ENCODE results near the gene MAD1L1. TPM values are rescaled to one million over a fixed set of nuclear protein-coding genes. Genes with fewer than 3 reads are reported as not detected.

MAD1L1 gene
- total and polyA plus RNA-seq, 8 donors, result 12.8 to 469 (median 27.3) TPM

GRCh38 chr7:1798191-1798590, 434.6 kb downstream of the MAD1L1 start:
- Histone ChIP-seq H3K27me3 (peaks cover 0 to 13% (median 0%) of the 10 kb centered on the region in 3 donors), H3K36me3 (no peaks in the 10 kb centered on the region), H3K4me1 (no peaks in the 10 kb centered on the region), H3K4me3 (no peak overlapping the region), H3K9me3 (peaks cover 0 to 44% (median 42%) of the 10 kb centered on the region in 4 donors), H3K27ac (no peak overlapping the region)
- TF ChIP-seq, protein P1, sequence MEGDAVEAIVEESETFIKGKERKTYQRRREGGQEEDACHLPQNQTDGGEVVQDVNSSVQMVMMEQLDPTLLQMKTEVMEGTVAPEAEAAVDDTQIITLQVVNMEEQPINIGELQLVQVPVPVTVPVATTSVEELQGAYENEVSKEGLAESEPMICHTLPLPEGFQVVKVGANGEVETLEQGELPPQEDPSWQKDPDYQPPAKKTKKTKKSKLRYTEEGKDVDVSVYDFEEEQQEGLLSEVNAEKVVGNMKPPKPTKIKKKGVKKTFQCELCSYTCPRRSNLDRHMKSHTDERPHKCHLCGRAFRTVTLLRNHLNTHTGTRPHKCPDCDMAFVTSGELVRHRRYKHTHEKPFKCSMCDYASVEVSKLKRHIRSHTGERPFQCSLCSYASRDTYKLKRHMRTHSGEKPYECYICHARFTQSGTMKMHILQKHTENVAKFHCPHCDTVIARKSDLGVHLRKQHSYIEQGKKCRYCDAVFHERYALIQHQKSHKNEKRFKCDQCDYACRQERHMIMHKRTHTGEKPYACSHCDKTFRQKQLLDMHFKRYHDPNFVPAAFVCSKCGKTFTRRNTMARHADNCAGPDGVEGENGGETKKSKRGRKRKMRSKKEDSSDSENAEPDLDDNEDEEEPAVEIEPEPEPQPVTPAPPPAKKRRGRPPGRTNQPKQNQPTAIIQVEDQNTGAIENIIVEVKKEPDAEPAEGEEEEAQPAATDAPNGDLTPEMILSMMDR (IDR thresholded peaks at IDR 0.05), result no peak
- TF ChIP-seq EP300 (IDR thresholded peaks at IDR 0.05) (no peak), POLR2AphosphoS5 (IDR thresholded peaks at IDR 0.05) (no peak), POLR2A (IDR thresholded peaks at IDR 0.05) (no peak)
- intact Hi-C loops (cut with DNase I; ENCODE audit: low total_unique reads), result no loop called here
- WGBS, 5 donors, result 68 to 79% (median 71%) methylated on average over 3 of the region's 3 CpGs
- no peak for DNase-seq

DNA sequence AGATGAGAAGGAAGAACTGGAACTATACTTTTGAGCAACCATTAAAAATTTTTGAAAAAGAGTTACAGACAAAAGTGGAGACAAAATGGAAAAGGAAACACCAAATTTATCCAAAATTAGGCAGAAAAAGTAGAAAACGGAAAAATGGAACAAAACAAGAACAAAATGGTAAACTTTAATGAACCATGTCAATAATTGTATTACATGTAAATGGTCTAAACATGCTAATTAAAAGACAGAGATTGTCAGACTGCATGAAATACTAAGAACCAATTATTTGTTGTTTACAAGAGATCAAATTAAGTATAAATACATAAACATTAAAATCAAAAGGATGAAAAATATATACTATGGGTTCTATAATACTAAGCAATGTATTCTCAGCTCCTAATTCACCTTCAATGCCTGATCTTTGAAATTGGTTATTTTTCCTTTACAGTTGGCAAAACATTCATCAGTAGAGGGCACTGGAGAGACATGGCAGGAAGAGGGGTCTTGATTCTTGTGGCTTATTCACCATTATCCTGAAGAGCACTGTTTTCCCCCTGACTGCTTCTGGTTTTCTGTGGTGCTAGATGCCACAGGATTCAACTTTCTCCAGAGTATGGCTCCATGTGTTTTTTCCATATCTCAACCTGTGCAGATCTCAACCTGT, 437.7 kb downstream of the MAD1L1 start:
- WGBS, 5 donors, result 14 to 32% (median 22%) methylated on average over 1 of the region's 1 CpG
- Histone ChIP-seq H3K4me1 (no peaks in the 10 kb centered on the region), H3K27ac (no peak overlapping the region), H3K9me3 (peaks cover 0 to 51% (median 44%) of the 10 kb centered on the region in 4 donors), H3K4me3 (no peak overlapping the region), H3K36me3 (no peaks in the 10 kb centered on the region), H3K27me3 (peaks cover 0 to 13% (median 0%) of the 10 kb centered on the region in 3 donors)
- intact Hi-C loops (cut with DNase I; ENCODE audit: low total_unique reads), result no loop called here
- TF ChIP-seq EP300 (IDR thresholded peaks at IDR 0.05) (no peak), POLR2A (IDR thresholded peaks at IDR 0.05) (no peak), POLR2AphosphoS5 (IDR thresholded peaks at IDR 0.05) (no peak)
- TF ChIP-seq, protein P1 (IDR thresholded peaks at IDR 0.05), result no peak
- no peak for DNase-seq

DNA sequence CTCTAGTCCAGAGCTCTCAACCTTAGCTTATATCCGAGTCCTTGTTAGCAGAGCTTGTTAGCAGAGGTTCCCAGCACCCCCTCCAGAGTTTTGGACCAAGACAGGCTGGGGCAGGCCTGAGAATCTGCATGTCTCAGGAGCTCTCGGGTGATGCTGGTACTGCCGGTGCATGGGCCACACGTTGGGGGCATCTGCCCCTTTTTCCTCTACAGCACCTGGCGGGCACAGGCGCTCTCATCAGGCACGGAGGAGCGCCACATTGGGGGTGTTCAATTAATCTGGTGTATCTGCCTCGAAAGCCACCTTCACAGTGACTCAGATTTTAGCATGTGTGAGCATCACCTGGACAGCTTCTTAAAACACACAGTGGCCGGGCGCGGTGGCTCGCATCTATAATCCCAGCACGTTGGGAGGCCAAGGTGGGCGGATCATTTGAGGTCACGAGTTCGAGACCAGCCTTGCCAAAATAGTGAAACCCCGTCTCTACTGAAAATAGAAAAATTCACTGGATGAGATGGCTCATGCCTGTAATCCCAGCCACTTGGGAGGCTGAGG, 445.0 kb downstream of the MAD1L1 start:
- DNase-seq, result peak in 1 of 2 donors; percentile 19
- Histone ChIP-seq H3K9me3 (peaks cover 0 to 27% (median 21%) of the 10 kb centered on the region in 4 donors), H3K27me3 (peaks cover 0 to 21% (median 12%) of the 10 kb centered on the region in 3 donors), H3K36me3 (no peaks in the 10 kb centered on the region), H3K4me1 (no peaks in the 10 kb centered on the region), H3K27ac (no peak overlapping the region), H3K4me3 (no peak overlapping the region)
- TF ChIP-seq POLR2A (IDR thresholded peaks at IDR 0.05), result no peak
- no peak for TF ChIP-seq EP300 (IDR thresholded peaks at IDR 0.05)
- TF ChIP-seq, protein P1 (IDR thresholded peaks at IDR 0.05), result no peak
- TF ChIP-seq POLR2AphosphoS5 (IDR thresholded peaks at IDR 0.05), result no peak
- 88 to 92% (median 91%) methylated on average over 13 to 18 of the region's 18 CpGs for WGBS, 5 donors
- intact Hi-C loops (cut with DNase I; ENCODE audit: low total_unique reads), result no loop called here

DNA sequence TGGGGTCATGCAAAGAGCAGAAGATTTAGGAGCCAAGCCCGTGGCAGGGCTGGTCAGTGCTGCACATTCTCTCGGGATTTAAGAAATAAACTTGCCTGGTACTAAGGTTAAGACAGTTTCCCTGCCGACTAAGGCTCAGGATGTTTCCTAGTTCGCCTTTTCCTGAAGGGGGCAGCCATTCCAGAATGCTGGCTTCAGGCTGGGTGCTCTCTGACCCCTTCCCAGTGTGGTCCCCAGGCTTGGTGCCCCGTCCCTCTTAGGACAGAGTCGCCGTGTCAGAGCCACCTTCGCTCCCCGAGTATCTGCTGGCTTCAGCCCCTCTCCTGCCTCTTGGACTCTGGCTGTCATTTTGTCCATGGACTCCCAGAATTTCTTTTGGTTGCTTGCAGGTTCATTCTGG, 445.5 kb downstream of the MAD1L1 start:
- intact Hi-C loops (cut with DNase I; ENCODE audit: low total_unique reads), result no loop called here

More for the DNA sequence above, 445.5 kb downstream of the MAD1L1 start:
- peak in 1 of 2 donors; percentile 2 for DNase-seq
- no peak overlapping the region for H3K27ac ChIP-seq
- TF ChIP-seq, protein P1 (IDR thresholded peaks at IDR 0.05), result no peak
- TF ChIP-seq EP300 (IDR thresholded peaks at IDR 0.05) (no peak), POLR2AphosphoS5 (IDR thresholded peaks at IDR 0.05) (no peak), POLR2A (IDR thresholded peaks at IDR 0.05) (no peak)
- no peaks in the 10 kb centered on the region for H3K36me3 ChIP-seq
- H3K27me3 ChIP-seq, result peaks cover 0 to 21% (median 12%) of the 10 kb centered on the region in 3 donors
- H3K4me3 ChIP-seq, result no peak overlapping the region
- H3K9me3 ChIP-seq, result peaks cover 0 to 23% (median 16%) of the 10 kb centered on the region in 4 donors
- no peaks in the 10 kb centered on the region for H3K4me1 ChIP-seq
- 71 to 79% (median 76%) methylated on average over 9 of the region's 9 CpGs for WGBS, 5 donors
